ENCODE data around the gene GOLGA2.

GOLGA2 gene

GRCh38 chr9:128213746-128214497 is 61.9 kb downstream of the GOLGA2 start:
- no peak for DNase-seq (ENCODE audit: low read depth, low spot score)

GRCh38 chr9:128211981-128212281 is 63.9 kb downstream of the GOLGA2 start:
- DNase-seq (ENCODE audit: low read depth, low spot score): no peak

- no peak for DNase-seq (ENCODE audit: low read depth, low spot score)
Observed at GRCh38 chr9:128211186-128211980, 64.4 kb downstream of the GOLGA2 start.

DNA sequence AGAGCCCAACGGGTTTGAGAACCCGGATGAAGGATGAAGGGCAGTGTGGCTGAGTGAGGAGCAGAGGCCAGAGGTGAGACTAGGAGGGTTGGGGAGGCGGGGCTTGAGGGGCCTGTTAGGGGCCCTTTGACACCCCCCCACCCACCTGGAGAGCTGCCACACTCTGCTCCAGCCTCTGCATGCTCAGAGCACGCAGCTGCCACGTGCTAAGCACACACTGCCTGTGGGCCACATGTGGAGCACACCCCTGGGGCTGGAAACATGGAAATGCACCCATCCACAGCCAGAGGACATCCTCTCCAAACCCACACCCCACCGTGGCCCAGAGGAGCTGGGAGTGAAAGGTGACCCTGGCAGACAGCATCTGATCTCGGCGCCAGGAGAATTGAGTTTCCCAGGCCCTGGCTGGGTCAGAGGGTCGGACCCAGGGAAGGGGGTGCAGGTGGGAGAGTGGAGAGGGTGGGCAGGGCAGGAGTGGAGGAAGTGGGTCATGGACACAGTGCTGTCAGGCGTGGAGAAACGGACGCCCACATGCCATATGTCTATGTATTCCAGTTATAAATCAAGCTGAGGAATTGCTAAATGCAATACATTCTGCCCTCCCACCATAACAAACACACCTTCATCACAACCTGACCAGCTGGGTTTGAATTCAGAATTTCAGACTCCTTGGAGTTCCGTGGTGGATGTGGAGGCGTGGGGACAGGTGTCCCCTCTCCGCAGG is 66.7 kb downstream of the GOLGA2 start:
- DNase-seq (ENCODE audit: low read depth, low spot score): no peak

DNA sequence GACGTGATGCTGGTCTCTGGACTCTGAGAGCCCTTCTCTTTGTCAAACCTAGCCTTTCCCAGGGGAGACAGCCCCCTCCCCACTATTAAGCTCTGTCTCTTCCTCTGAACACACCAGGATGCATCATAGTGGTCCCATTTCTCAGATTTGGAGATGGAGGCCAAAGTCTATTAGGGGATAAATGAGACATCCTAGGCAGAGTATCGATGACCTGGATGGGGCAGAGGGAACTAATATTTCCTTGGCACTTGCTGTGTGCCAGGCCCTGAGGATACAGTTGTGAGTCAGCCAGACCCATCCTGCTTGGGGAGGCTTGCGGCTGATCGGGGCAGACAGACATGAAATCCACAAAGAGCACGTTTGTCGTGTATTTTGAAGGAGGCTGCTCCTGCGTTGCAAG is 67.4 kb downstream of the GOLGA2 start:
- DNase-seq (ENCODE audit: low read depth, low spot score): no peak

DNA sequence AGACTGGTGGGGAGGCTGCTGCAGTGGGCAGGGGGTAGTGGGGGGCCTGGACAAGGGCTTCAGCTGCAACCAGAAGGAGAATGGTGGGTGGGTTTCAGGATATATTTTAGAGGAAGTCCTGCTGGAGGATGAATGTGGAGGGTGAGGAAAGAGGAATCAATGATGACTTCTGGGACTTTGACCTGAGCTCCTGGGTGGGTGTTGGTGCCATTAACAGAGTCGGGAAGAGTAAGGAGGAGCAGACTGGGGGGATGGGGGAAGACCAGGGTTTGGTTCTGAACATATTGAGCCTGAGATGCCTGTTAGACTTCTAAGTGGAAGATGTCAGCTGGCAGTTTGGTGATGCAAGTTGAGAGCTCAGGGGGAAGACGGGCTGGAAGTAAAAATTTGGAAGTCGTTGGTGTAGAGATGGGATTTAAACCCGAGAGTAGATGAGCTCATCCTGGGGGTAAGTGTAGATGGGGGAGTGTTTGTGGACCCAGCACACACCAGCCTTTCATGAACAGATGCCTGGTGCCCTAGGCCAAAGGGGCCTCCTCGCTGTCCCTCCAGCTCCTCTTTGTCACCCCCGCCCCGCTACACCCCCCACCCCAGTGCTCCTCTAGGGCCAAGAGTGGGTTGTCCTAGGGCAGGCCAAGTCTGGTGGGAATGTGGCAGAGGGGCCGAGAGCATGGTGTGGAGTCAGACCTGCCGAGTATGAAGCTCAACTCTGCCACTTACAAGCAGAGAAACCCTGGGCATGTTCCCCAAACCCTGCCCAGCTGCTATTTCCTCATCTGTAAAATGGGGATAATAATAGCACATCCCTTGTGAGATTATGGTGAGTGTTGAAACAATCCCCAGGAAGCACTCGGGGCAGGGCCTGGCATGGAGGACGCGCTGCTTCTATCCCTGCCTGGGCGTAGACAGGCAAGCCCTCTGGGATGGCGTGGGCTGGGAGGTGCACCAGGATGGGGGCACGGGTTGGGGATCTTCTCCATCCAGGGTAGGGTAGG is 68.6 kb downstream of the GOLGA2 start:
- no peak for DNase-seq (ENCODE audit: low read depth, low spot score)

DNA sequence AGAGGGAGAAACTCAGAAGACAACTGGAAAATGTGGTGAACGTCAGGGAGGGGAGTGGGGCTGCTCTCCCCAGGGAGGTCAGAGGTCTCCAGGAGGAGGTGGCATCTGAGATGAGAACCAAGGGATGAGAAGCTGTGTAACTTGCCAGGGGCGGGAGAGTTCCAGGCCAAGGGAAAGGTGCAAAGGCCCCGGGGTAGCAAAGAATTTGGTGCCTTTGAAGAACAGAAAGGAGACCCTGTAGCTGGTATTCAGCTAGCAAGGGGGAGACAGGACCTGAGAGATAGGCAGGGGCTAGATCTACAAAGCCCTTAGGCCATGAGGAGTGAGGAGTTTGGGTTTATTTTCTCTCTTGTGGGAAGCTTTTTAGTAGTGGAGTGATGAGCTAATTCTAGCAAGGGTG is 69.3 kb downstream of the GOLGA2 start:
- no peak for DNase-seq (ENCODE audit: low read depth, low spot score)

Data from activated naive CD8-positive, alpha-beta T cell treated with anti-CD3 and anti-CD28 coated beads, Interleukin-2, amount 50 U/mL, for 16 hours (primary cell).